DND-41 (cell line): ENCODE measurements around the gene STK32C.
"Not testable (repeated sequence)": the region's sequence is repeated elsewhere in the genome, so short reads cannot be mapped to it uniquely, and the experiment has no call there.

Source experiments
- ATAC-seq: fragments of 200-7000 bp; cut with Tn5 transposase; 3 replicates; pipeline ENCODE4 v1.9.1; 2021; ENCODE audit warnings: low read depth; ENCODE audit not compliant: insufficient read depth
- DNase-seq: peaks from one replicate; pipeline ENCODE4 v3.0.0-alpha.2; 2020
- H2AFZ ChIP-seq: 2 replicates; pipeline ENCODE4 v1.6.0; 2012; ENCODE audit warnings: low read depth, low read length
- H3K27ac ChIP-seq: 2 replicates; pipeline ENCODE4 v1.5.1; 2012; ENCODE audit warnings: low read length, inconsistent platforms
- H3K27me3 ChIP-seq: fragments of 200-600 bp; sonication (generic); 2 replicates; pipeline ENCODE4 v1.6.0; 2012; ENCODE audit warnings: low read length, mild to moderate bottlenecking, inconsistent platforms; ENCODE audit not compliant: insufficient read depth, poor library complexity
- H3K36me3 ChIP-seq: 2 replicates; pipeline ENCODE4 v1.5.1; 2012; ENCODE audit warnings: low read length, inconsistent platforms; ENCODE audit not compliant: insufficient read depth
- H3K4me1 ChIP-seq: 2 replicates; pipeline ENCODE4 v1.5.1; 2012; ENCODE audit warnings: mild to moderate bottlenecking, low read length; ENCODE audit not compliant: insufficient read depth
- H3K4me2 ChIP-seq: 2 replicates; pipeline ENCODE4 v1.6.0; 2012; ENCODE audit warnings: mild to moderate bottlenecking, moderate library complexity, low read length, inconsistent platforms; ENCODE audit not compliant: insufficient read depth
- H3K4me3 ChIP-seq, 2 experiments: fragments of 200-600 bp in 1 of 2; shearing (Covaris generic) in 1 of 2; 2 replicates each; pipeline ENCODE4 v1.5.1; 2012 to 2016; ENCODE audit warnings: inconsistent platforms in 2 of 2, low read length in 2 of 2, mild to moderate bottlenecking in 2 of 2, low read depth in 1 of 2, moderate library complexity in 1 of 2
- H3K79me2 ChIP-seq: 2 replicates; pipeline ENCODE4 v1.6.0; 2012; ENCODE audit warnings: low read length, inconsistent platforms; ENCODE audit not compliant: insufficient read depth
- H3K9ac ChIP-seq: 2 replicates; pipeline ENCODE4 v1.6.0; 2012; ENCODE audit warnings: low read depth, mild to moderate bottlenecking, inconsistent platforms, low read length, moderate library complexity
- H3K9me3 ChIP-seq: 2 replicates; pipeline ENCODE4 v1.5.1; 2012; ENCODE audit warnings: low read length, moderate library complexity, mild to moderate bottlenecking, inconsistent platforms; ENCODE audit not compliant: insufficient read depth, severe bottlenecking
- H4K20me1 ChIP-seq: 2 replicates; pipeline ENCODE4 v1.6.0; 2012; ENCODE audit warnings: low read length; ENCODE audit not compliant: insufficient read depth
- EZH2 ChIP-seq: IDR thresholded peaks from 3 replicates; pipeline ENCODE4 v1.6.1; 2012; ENCODE audit warnings: borderline replicate concordance, low read depth, mild to moderate bottlenecking, moderate library complexity, low read length, inconsistent platforms; ENCODE audit not compliant: severe bottlenecking
- TF ChIP-seq, protein P1 (sequence below): IDR thresholded peaks from 2 replicates; pipeline ENCODE4 v1.5.1; 2012; ENCODE audit warnings: borderline replicate concordance, low read length, moderate library complexity, mild to moderate bottlenecking; ENCODE audit not compliant: poor library complexity, severe bottlenecking; ENCODE audit errors: extremely low read depth

Gene STK32C

DNA sequence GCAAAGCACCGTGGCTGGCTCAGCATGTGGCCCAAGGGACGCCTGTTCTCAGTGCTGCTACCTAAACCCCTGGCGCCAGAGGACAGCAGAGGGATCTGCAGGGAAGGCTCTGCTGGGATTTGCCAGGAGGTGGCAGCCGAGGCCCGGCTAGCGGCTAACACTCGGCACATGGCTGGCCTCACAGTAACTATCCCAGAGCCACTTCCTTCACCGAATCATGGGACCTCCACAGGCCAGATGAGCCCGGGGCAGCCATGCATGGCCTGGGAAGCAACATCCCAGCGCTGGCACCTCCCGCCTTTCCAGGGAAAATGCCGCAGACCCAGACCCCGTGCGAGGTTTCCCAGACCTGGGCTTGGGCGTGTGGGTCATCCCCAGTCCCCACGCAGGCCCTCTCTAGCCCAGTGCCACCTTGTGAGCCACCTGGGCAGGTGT, 84.6 kb downstream of the STK32C start:
- TF ChIP-seq, protein P1, sequence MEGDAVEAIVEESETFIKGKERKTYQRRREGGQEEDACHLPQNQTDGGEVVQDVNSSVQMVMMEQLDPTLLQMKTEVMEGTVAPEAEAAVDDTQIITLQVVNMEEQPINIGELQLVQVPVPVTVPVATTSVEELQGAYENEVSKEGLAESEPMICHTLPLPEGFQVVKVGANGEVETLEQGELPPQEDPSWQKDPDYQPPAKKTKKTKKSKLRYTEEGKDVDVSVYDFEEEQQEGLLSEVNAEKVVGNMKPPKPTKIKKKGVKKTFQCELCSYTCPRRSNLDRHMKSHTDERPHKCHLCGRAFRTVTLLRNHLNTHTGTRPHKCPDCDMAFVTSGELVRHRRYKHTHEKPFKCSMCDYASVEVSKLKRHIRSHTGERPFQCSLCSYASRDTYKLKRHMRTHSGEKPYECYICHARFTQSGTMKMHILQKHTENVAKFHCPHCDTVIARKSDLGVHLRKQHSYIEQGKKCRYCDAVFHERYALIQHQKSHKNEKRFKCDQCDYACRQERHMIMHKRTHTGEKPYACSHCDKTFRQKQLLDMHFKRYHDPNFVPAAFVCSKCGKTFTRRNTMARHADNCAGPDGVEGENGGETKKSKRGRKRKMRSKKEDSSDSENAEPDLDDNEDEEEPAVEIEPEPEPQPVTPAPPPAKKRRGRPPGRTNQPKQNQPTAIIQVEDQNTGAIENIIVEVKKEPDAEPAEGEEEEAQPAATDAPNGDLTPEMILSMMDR = peak; percentile 64
- no peak for TF ChIP-seq EZH2
- peak; percentile 43 for DNase-seq
- Histone ChIP-seq H3K27me3 (no peaks in the 10 kb centered on the region), H3K9ac (no peak overlapping the region), H4K20me1 (no peaks in the 10 kb centered on the region; the same call in 1 of the 2 replicates), H3K4me1 (no peaks in the 10 kb centered on the region), H3K79me2 (no peaks in the 10 kb centered on the region), H2AFZ (no peak overlapping the region), H3K4me2 (no peak overlapping the region), H3K4me3 (no peak overlapping the region), H3K9me3 (no peaks in the 10 kb centered on the region), H3K36me3 (no peaks in the 10 kb centered on the region), H3K27ac (no peak overlapping the region)
- ATAC-seq = peak; percentile 77

DNA sequence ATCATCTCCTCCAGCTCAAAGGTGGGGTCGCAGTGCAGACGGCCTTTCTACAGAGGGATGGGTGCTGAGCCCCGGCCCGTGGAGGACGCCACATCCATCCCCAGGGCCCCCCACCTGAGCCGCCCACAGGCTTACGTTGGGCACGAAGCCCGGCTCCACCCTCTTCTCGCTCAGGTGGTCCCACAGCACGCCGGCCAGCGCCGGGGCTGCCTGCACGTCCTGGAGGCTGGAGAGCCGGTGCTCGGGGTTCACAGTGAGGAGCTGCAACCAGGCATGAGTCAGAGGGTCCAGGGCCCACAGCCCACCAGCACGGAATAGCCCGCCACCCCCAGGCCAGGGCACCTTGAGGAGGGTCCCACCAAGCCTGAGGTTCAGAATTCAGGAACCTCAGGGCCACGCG, 85.0 kb downstream of the STK32C start:
- no peak overlapping the region for H3K4me2 ChIP-seq
- no peak for DNase-seq
- no peak overlapping the region for H3K4me3 ChIP-seq

DNA sequence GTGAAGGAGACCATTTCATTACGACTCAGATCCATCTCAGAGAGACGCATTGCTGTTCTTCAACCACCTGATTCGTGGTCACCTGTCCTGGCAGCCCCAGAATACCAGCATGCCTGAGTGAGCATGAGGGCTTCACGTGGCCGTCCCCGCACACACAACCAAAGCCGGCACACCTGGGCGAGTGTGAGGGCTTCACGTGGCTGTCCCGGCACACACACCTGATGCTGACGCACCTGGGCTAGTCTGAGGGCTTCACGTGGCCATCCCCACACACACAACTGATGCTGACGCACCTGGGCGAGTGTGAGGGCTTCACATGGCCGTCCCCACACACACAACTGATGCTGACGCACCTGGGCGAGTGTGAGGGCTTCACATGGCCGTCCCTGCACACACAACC, 86.8 kb downstream of the STK32C start:
- not testable (repeated sequence) for H3K4me1 ChIP-seq, H3K4me2 ChIP-seq, ATAC-seq, H3K36me3 ChIP-seq, DNase-seq, H3K9me3 ChIP-seq, H4K20me1 ChIP-seq, H3K27me3 ChIP-seq, H3K27ac ChIP-seq, H3K79me2 ChIP-seq, H3K9ac ChIP-seq, H2AFZ ChIP-seq, H3K4me3 ChIP-seq

More for the DNA sequence above, 85.0 kb downstream of the STK32C start:
- H3K9ac ChIP-seq = no peak overlapping the region
- no peaks in the 10 kb centered on the region for H3K9me3 ChIP-seq
- no peaks in the 10 kb centered on the region for H3K36me3 ChIP-seq
- H4K20me1 ChIP-seq = no peaks in the 10 kb centered on the region; the same call in 1 of the 2 replicates
- no peak overlapping the region for H3K27ac ChIP-seq
- ATAC-seq = no peak
- no peaks in the 10 kb centered on the region for H3K27me3 ChIP-seq
- H3K79me2 ChIP-seq = no peaks in the 10 kb centered on the region
- TF ChIP-seq EZH2 = no peak
- TF ChIP-seq, protein P1 = no peak
- H3K4me1 ChIP-seq = no peaks in the 10 kb centered on the region
- no peak overlapping the region for H2AFZ ChIP-seq

DNA sequence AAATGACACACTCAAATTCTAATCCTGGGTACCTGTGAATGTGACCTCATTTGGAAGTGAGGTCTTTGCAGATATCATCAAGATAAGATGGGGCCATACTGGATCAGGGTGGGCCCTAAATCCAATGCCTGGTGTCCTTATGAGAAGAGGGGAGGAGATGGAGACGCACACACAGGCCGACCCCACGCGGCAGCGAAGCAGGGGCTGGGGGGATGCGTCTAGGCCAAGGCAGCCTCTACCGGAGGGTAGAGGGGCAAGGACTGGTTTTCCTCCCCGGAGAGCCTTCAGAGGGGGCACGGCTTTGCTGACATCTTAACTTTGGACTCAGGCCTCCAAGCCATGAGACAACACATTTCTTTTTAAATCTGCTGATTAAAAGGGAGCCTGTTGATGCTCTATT, 87.7 kb downstream of the STK32C start:
- Histone ChIP-seq H3K4me2 (no peak overlapping the region), H2AFZ (no peak overlapping the region)

More for the DNA sequence above, 87.7 kb downstream of the STK32C start:
- H3K27ac ChIP-seq = no peak overlapping the region
- H3K9me3 ChIP-seq = peaks cover 10% of the 10 kb centered on the region
- H4K20me1 ChIP-seq = no peaks in the 10 kb centered on the region; the same call in 1 of the 2 replicates
- no peak for DNase-seq
- H3K36me3 ChIP-seq = no peaks in the 10 kb centered on the region
- no peak overlapping the region for H3K4me3 ChIP-seq
- H3K27me3 ChIP-seq = no peaks in the 10 kb centered on the region
- no peak overlapping the region for H3K9ac ChIP-seq
- H3K4me1 ChIP-seq = no peaks in the 10 kb centered on the region
- no peaks in the 10 kb centered on the region for H3K79me2 ChIP-seq
- no peak for ATAC-seq
- TF ChIP-seq, protein P1 = no peak
- no peak for TF ChIP-seq EZH2
